Measurements from ENCODE around the gene SENP1.

Gene SENP1

DNA sequence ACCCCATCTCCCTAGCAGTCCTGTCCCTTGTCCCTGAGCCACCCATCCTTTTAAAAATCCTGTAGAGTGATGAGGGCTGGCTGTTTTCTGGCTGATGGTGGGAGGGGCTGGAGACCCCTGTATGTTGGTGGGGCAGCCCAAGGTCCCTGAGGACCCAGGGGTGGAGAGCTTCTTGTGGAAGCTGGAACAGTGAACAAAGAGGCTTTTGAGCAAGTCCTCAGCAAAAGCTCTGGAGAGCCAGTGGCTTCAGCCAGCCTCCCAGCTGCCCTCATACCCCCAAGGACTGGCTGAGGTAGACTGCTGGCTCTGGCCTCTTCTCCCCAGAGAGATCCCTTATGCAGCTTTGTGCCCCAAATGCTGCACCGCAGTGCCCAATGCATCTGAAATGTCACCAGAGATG lies 72.4 kb downstream of the SENP1 start:
- DNase-seq = no peak

DNA sequence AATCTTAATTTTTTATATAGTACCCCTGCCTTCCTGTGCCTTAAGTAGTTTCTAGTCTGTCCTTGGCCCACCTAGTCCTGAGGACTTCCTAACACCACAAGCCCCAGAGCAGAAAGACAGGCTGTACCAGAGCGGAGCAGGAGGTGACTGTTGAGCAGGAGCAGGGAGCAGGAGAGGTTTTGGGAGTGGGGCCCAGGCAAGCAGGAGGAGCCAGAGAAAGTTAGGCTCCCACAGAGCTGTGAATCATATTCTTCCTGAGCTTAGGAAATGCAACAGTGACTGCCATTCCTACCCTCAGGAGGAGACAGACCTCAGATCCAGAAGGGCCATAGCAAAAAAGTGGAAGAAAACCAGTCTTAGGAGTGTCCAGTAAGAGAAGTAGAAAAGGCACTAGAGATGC lies 73.3 kb downstream of the SENP1 start:
- no peak for DNase-seq

DNA sequence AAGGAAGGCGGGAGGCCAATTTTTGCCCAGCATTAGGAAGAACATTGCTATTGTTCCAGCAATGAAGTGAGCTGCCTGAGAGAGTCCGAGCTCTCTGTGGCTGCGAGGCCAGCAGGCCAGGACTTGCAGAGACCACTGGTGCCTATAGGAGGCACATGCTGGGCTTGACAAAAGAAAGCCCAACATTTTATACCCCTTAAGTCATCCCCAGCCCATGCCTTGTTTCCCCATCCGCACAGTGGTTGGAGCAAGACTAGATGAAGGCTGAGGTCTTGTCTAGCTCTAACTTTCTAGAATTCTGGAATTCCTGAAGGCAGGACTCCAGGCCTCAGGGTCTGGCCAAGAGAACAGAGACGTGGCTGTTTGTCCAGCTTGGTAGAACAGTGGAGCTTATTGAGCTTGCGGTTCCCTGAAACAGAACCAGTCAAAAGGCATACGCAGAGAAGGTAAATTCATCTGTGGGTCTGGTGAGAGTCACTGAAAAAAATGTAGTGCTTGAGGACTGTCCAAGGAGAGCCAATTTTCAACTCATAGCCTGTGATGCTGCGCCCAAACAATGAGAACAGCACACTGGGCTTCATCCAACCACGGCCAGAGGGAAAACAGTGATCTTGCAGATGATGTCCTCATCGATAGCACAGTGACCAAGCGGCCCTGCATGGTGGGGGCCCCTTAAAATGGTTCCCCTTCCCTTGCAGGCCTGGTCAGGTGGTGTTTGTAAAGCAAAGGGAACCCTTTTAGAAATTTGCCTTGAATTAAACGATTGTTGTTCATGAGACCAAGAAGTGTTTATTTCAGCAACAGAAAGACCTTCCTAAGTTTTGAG lies 74.5 kb downstream of the SENP1 start:
- no peak for DNase-seq

DNA sequence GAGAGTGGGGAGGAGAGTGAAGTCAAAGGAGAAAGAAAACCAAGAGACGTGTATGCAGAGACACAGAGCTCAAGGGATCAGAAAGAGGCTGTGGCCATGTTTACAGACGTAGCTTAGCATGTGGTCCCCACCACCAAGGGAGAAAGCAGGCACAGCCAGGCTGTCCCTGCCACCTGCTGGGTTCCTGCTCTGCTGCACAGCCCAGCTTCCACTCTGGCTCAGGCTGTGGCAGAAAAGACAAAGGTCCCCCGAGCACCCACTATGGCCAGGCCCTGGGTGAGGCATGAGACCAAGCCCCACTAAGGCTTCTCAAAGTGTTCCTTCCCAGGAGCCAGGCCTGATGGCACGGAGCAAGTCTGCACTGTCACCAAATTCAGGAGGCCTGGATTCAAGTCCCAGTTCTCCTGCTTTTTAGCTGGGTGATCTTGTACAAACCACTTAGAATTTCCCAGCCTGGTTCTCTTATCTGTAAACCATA lies 75.7 kb downstream of the SENP1 start:
- no peak for DNase-seq

DNA sequence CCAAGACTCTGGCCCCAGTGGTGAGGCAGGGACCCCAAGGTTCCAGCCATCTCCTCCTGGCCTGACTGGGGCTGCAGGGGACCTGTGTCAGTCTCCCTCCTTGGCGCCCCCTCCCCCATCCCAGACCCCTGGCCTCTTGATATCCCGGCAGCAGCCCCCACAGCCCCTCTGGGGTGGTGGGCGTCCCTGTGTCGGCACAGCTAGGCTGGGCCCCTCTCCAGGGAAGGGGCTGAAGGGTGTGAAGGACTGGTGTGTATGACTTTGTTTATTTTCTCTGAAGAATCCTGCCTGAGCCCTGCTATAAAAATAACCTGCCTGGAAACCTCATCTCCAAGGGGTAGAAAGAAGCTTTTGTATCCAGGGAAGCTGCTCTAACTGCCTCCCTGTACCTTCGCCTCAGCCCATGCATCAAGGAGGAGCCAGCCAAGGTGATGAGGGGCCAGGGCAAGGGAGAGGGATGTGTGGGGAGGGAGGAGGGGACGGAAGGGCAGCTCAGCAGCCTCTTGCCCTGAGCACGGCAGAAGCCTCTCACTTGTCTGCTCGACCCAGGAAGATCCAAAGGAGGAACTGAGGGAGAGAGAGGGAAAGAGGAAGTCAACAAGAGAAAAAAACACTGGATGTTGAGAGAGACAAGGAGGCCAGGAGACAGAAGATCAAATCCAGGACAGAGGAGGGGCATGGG lies 76.2 kb downstream of the SENP1 start:
- DNase-seq = peak; percentile 40

DNA sequence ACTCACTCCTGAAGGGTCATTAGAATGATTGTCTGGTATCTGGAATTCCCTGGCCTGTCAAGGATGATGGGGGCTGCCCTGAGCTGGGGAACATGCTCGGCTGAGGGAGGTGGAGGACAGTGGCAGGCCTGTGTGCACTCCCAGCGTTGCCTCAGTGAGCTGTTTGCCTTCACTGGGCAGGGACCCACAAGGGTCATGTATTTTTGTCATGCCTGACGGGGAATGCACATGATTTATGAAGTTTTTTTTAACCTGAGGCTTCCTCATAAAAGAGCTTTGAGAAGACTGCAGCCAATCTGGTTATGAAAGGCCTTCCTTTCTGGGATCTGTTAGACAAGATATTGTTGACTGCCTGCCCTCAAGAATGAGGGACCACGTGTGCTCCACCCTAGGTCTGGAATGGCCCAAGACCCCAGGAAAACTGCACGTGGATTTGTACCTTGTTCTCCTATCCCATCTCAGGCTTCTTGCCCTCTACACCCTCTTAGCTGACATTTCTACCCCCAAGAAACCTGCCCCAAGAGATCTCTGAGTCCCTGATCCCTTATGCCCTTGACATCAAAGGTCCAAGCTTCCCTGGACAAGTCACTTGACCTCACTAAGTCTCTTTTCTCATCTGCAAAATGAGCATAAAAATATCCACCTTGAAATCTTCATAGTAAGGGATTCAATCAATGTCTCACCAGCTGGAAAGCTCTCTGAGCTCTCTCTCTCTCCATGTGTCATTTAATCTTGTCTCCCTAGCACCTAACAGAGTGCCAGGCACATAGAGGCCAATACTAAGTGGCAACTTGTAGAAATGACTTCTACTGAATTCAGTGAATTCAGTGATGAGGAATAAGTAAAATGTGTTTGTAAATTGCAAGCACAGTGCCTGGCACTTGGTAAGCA lies 77.1 kb downstream of the SENP1 start:
- DNase-seq = no peak

DNA sequence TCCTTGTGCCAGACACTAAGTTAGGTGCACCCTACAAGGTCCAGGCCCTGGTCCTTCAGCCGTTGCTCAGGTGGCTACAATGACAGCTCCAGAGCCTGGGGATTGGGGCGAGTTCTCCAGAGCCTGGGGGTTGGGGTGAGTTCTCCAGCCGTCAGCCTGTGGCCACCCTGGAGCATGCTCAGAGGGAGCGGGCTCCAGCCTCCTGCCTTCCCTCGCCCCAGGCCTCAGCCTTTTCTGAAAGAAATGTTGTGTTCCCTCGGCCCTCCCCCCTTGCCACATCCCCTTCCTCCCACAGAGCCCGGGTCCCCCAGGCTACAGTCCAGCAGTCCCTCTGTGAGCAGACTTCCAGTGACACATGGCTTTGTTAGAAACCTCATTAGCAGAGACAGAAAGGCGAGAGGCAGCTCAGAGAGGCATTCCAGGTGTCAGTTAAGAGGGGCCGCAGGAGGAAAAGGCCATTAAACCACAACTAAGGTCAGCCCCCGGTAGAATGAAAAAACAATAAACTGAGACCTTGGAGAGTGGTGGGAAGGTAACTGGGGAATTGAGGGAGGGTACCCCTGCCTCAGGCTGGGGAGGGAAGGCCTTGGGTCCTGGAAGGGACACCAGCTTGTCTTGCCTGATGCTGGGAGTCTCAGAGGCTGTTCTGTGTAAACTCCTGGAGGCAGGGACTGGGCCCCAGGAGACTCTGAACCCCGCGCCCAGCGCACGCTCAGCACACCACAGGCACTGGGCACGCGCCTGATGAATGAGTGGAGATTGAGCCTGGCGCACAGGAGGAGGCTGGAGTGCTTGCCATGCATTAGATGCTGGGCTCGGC lies 78.5 kb downstream of the SENP1 start:
- DNase-seq = no peak

DNA sequence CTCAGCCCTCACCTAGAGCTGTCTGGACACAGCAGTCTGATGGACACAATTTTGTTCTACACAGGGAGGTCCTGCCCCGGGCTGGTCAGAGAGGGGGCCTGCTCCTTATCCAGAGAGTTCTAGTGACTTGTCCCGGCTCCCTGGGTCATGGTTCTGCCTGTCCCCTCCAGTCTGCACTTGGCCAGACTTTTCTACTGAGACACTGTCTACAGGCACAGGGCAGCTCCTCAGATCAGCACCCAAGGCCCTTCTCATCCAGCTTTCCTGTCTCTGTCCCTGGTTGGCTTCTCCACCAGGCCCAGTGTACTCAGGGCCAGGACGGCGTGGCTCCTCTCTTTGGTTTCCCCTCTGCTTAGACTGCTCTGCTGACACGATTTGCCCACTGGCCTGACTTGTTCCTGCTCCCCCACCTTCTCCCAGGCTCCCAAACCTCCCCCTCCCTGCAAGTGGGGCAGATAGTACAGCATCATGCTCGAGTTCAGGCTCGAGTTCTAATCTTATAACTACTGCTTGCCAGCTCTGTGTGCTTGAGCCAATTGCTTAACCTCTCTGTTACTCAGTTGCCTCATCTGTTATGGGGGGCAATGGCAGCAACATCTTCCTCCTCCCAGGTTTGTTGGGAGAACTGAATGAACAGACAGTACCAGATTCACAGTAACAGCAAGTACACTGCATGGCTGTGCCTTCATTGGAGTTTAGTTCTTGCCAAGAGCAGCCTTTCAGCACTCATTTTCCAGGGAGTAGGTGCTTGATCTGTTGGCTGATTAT lies 79.6 kb downstream of the SENP1 start:
- DNase-seq = no peak

DNA sequence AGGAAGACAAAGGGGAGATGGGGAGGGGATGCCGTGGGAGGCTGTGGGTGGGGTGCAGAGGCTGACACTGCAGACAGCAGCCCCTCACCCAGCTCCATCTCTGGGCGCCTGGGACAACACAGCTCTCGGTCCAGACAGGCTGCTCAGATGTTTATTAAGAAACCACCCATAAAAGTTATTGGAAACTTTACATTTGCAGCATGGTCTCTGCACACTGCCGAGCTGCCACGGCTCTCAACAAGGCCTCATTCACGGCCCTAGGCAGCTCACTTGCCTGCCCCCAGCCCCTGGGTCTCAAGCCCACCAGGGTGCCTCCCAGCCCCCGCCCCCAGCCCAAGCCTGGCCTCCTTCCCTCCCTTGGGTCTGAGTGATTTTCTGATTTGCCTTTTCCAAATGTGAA lies 80.6 kb downstream of the SENP1 start:
- no peak for DNase-seq

DNA sequence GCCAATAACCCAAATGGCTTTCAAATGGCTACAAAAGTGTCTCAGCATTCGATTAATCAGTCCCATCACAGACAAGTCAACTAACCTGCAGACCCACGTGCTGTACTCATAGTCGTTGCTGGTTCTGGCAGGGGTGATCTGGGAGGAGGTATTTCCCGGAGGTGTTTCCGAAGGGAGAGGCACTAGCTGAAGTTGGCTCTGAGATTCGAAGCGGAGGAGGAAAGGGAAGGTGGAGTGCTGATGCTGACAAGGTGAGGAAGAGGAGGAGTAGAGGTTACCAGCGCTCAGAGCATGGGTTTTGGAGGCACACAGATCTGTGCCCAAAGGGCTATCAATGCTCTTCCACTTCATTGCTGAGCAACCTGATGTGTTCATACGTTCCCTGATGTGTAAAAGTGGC lies 81.1 kb downstream of the SENP1 start:
- DNase-seq = no peak

DNA sequence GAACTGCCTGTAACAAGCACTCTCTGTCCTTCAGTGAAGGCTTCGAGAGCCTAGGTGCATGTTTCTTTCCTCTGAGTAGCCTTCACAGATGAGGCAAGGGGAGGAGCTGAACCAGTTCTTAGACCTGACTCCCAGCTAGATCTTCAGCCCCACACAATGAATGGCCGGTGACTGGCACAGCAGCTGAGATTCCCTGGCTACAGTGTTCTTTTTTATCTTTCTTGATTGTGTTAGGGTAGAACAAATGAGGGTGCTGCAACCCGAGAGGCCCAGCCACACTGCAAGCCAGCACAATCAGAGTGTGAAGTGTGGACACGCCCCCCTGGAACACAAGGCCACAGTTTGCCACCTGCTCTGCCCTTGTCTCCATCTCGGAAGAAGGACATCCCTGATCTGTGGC lies 82.5 kb downstream of the SENP1 start:
- DNase-seq = no peak

DNA sequence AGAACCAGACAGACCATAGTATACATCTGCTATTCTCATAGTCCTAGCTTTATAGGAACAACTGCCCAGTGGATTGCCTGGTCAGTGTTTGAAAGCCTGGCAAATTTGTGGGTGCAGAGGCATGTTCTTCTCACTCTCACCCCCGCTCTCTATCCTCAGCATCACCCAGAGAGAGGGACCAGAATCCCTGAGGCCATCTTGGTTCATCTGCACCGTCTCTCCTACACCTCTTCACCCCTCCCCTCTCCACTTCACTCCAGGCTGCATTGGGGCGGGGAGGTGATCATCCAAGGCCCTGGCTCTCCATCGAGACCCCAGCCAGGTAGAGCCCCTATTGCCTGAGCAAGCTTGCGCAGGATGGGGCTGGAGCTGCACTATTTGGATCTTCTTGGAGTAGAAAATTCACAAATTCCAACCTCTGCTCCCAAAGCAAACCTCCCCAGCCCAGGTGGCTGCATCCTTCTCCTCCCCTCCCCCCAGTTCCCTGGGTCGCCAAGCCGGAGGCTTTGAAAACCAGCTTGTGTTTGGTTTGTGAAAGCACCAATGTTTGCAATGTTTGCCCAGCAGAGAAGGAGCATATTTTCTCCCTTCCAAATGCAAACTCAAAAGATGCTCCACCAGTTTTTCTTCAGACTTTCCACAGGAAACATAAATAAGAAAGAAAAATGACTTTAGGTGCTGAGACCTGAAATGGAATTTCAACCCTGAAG lies 83.0 kb downstream of the SENP1 start:
- DNase-seq = no peak

DNA sequence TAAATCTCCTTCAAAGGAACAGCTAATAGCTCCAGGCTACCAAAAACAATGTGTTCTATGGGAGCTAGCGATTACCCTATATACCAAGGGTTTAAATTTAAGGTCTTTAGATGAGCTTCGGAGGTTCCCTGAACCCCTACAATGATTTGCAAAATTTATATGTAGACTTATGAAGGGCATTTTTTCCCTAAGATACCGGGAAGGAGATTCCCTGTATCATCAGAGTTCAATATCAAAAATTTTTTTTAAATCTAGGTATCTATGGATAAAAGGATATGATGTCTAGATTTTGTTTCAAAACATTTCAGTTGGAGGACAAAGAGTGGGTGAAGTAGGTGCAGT lies 83.7 kb downstream of the SENP1 start:
- DNase-seq = no peak

DNA sequence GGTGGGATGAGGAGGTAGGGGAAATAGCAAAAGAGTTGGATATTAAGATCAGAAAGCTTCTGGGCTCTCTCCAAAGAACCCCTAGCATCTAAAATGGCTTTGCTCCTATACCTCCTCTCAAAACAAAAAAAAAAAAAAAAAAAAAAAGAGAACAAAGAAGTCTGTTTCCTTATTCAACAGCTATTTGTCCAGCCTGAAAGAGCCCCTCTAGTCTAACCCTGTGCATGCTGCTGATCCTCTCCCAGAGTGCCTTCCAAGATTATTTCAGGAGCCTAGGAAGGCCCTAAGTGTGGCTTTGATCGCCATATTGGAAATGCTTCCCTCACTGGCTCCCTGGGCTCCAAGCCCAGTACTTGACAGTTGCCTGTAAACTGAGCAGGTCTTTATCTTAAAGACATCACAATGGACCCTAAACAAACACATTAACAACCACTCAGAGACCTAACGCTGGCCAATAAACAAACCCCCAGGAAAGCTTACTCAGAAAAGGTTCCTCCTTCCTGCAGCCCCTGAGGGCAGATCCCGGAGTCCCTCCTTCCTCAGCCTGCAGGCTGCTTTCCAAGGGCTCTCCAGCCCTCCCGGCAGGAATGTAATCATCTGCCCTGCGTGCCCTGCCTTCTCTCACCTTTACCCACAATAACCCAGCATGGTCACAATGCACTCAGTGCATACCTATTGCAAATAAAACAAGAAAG lies 84.2 kb downstream of the SENP1 start:
- DNase-seq = no peak

DNA sequence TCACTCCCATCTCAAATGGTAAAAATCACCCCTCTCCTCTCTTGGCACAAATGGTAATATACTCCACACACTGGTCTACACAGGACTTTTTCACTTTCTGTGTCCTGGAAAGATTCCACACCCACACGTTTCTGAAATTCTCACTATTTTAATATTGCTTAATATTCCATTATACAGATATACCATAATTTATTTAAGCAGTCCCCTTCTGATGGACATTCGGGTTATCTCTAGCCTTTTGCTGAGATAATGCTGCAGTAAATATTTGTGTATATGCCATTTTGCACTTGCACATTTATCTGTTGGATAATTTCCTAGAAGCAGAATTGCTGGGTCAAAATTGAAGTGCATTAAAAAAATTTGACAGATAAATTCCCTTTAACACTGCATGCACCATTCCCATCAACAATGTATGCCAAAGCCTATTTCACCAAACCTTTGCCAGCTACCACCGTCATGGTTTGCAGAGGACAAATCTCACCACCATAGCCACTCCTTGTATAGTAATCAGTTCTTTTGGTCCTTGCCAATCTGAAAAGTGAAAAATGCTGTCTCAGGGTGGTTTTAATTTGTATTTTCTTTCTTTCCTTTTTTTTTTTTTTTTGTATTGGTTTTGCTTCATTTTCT lies 86.1 kb downstream of the SENP1 start:
- no peak for DNase-seq

DNA sequence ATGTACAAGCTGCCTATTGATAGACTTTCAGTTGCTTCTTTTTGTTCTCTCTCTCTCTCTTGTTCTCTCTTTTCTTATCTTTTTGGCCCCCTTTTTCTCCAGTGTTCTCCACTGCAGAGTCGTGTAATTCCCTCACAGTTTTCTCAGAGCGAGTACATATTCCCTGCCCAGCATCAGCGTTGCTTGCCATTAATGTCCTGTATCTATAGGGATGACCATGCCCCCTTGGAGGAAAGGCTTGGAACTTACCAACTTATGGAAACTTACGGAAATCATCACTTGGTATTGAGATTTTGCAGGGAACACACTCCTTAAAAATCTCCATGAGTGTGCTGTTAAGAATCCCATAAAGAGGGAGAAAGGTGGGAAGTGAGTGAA lies 87.3 kb downstream of the SENP1 start:
- no peak for DNase-seq

DNA sequence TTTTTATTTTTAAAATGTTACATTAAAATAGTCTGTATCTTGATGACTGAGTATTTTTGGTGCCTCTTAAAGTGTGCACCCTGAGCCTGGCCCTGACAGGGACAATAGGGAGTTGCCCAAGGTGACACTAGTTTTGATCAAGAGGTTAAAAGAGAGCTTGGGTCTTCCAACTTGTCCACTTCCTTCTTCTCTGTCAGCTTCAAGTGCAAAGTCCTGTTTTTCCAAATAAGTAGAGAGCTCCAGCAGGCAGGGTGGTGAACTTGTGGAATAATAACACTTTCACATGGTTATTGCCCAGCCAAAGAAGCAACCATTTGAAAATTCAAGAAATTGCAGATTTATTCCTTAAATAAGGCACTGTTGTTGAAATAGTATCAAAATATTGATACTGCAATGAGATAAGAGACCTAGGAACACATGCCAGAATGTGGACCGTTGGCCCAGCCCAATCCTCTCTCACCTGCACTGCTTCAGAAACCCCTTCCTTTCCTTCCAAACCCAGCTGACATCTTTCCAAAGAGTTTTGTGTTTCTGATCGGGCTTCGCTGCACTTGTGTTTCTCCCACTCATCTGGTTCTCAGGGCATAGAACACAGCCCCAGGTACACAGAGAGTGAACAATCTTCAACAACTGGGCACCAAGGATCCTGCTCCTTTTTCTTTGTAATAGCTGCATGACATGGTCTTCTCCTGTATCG lies 87.8 kb downstream of the SENP1 start:
- DNase-seq = no peak

DNA sequence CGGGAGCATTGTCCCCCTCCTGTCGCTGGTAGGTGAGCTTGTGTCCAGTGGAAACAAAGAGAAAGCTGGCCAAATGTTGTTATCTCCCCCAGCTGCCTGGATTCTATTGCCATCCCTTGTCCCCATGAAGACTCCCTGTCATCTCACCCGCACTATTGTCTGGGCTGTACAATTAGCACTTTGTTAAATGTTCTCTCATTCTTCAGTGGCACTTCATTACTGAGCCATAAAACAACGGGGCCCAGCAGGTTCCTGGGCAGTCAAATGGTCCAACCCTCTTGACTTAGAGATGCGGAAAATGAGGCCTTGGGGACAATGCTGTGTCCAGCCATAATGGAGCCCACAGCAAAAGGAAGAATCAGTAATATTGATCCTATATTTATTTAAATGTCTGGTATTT lies 88.4 kb downstream of the SENP1 start:
- DNase-seq = no peak

DNA sequence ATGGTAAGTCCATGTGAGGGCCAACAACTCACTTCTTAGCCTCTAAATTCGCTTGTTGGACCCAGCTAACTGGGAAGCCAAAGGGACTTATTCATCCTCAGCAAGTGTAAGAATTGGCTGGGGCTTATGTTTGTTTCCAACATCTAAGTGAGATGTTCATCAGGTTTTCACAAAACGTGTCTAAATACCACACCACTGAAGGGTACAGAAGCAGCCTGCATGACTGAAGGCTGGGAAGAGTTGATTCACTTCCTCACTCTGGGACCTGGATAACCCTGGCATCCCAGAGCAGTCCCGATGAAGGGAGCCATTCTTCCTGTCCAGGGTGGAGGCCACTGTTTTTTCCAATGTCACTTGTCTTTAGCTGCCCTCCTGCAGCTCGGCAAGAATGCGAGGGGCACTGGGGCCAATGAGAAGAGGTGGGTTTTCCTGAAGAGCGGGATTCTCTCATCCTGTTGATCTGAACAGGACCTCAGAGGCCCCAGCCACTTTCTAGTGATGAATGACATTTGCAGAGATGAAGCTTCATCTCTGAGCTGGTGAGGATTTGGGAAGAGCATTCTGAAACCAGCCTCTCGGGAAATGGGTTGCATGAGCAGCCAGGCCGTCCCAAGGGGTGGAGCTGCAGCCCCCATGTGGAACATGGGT lies 89.4 kb downstream of the SENP1 start:
- no peak for DNase-seq
